IgD-negative memory B cell (primary cell): ENCODE measurements around the gene TH. TPM values are rescaled to one million over a fixed set of nuclear protein-coding genes. Genes with fewer than 3 reads are reported as not detected.
"Not testable (repeated sequence)": the region's sequence is repeated elsewhere in the genome, so short reads cannot be mapped to it uniquely, and the experiment has no call there.

Experiments used
- H3K27ac Mint-ChIP-seq, 3 donors: one replicate each; pipeline ENCODE4 v1.8.0; 2020 to 2022; ENCODE audit warnings: mild to moderate bottlenecking in 3 of 3, mixed read lengths in 3 of 3, moderate library complexity in 1 of 3
- H3K27me3 Mint-ChIP-seq: one replicate; pipeline ENCODE4 v1.8.0; 2021; ENCODE audit warnings: mixed read lengths
- H3K36me3 Mint-ChIP-seq: one replicate; pipeline ENCODE4 v1.8.0; 2020; ENCODE audit warnings: mild to moderate bottlenecking, mixed read lengths
- H3K4me1 Mint-ChIP-seq, 3 donors: one replicate each; pipeline ENCODE4 v1.8.0; 2020 to 2022; ENCODE audit warnings: mixed read lengths in 3 of 3, mild to moderate bottlenecking in 1 of 3
- H3K4me3 Mint-ChIP-seq, 4 donors: one replicate each; pipeline ENCODE4 v1.8.0; 2020 to 2022; ENCODE audit warnings: mild to moderate bottlenecking in 4 of 4, mixed read lengths in 4 of 4, moderate library complexity in 3 of 4
- H3K9me3 Mint-ChIP-seq, 3 donors: one replicate each; pipeline ENCODE4 v1.8.0; 2020 to 2021; ENCODE audit warnings: mixed read lengths in 3 of 3, mild to moderate bottlenecking in 1 of 3
- polyA plus RNA-seq: library from polyadenylated mRNA; unstranded; fragments of 300-500 nt; fragmentation: Illumina TruSeq; gene quantifications from one replicate; pipeline ENCODE4 v1.2.3, GENCODE V29; 2021

The TH gene
- polyA plus RNA-seq, 1 donor from 2014 or later: not detected

- no peaks in the 10 kb centered on the region for H3K9me3 Mint-ChIP-seq
- H3K4me3 Mint-ChIP-seq: no peak overlapping the region
- peaks cover 0 to 2% (median 0%) of the 10 kb centered on the region in 3 donors for H3K4me1 Mint-ChIP-seq
- no peaks in the 10 kb centered on the region for H3K36me3 Mint-ChIP-seq
- H3K27me3 Mint-ChIP-seq: peaks cover 8% of the 10 kb centered on the region
- no peak overlapping the region for H3K27ac Mint-ChIP-seq
Measured at GRCh38 chr11:2182075-2182474, 10.5 kb upstream of the TH start.

- Mint-ChIP-seq H3K9me3 (no peaks in the 10 kb centered on the region), H3K4me1 (peaks cover 0 to 2% (median 0%) of the 10 kb centered on the region in 3 donors), H3K36me3 (no peaks in the 10 kb centered on the region), H3K27me3 (peaks cover 8% of the 10 kb centered on the region), H3K27ac (no peak overlapping the region), H3K4me3 (no peak overlapping the region)
Measured at GRCh38 chr11:2180789-2181370, 9.3 kb upstream of the TH start.

GRCh38 chr11:2180347-2180746, 8.7 kb upstream of the TH start:
- Mint-ChIP-seq H3K4me1 (peaks cover 0 to 2% (median 0%) of the 10 kb centered on the region in 3 donors), H3K27ac (no peak overlapping the region), H3K27me3 (peaks cover 8% of the 10 kb centered on the region), H3K36me3 (no peaks in the 10 kb centered on the region), H3K9me3 (no peaks in the 10 kb centered on the region), H3K4me3 (no peak overlapping the region)

- Mint-ChIP-seq H3K4me1 (peaks cover 0 to 2% (median 0%) of the 10 kb centered on the region in 3 donors), H3K4me3 (no peak overlapping the region), H3K36me3 (no peaks in the 10 kb centered on the region), H3K27ac (peak overlapping the region in 1 of 3 donors; percentile 74), H3K9me3 (no peaks in the 10 kb centered on the region), H3K27me3 (no peaks in the 10 kb centered on the region)
Measured at GRCh38 chr11:2179516-2179915, 7.9 kb upstream of the TH start.

- no peak overlapping the region for H3K4me3 Mint-ChIP-seq
- peak overlapping the region in 1 of 3 donors; percentile 74 for H3K27ac Mint-ChIP-seq
- H3K4me1 Mint-ChIP-seq: peaks cover 0 to 2% (median 0%) of the 10 kb centered on the region in 3 donors
- H3K36me3 Mint-ChIP-seq: no peaks in the 10 kb centered on the region
- H3K27me3 Mint-ChIP-seq: no peaks in the 10 kb centered on the region
- no peaks in the 10 kb centered on the region for H3K9me3 Mint-ChIP-seq
Measured at GRCh38 chr11:2178906-2179494, 7.4 kb upstream of the TH start.

- H3K27ac Mint-ChIP-seq, H3K4me3 Mint-ChIP-seq, H3K36me3 Mint-ChIP-seq, H3K27me3 Mint-ChIP-seq, H3K9me3 Mint-ChIP-seq, H3K4me1 Mint-ChIP-seq: not testable (repeated sequence)
Measured at GRCh38 chr11:2178055-2178773, 6.6 kb upstream of the TH start.

GRCh38 chr11:2177076-2177475, 5.5 kb upstream of the TH start:
- Mint-ChIP-seq H3K4me1 (no peaks in the 10 kb centered on the region), H3K36me3 (no peaks in the 10 kb centered on the region), H3K9me3 (no peaks in the 10 kb centered on the region), H3K27me3 (peaks cover 2% of the 10 kb centered on the region), H3K27ac (no peak overlapping the region), H3K4me3 (no peak overlapping the region)

GRCh38 chr11:2176389-2176900, 4.8 kb upstream of the TH start:
- no peaks in the 10 kb centered on the region for H3K9me3 Mint-ChIP-seq
- H3K4me1 Mint-ChIP-seq: no peaks in the 10 kb centered on the region
- H3K27me3 Mint-ChIP-seq: peaks cover 2% of the 10 kb centered on the region
- H3K4me3 Mint-ChIP-seq: no peak overlapping the region
- H3K27ac Mint-ChIP-seq: no peak overlapping the region
- H3K36me3 Mint-ChIP-seq: no peaks in the 10 kb centered on the region

GRCh38 chr11:2175659-2176058, 4.0 kb upstream of the TH start:
- no peak overlapping the region for H3K4me3 Mint-ChIP-seq
- no peak overlapping the region for H3K27ac Mint-ChIP-seq
- no peaks in the 10 kb centered on the region for H3K36me3 Mint-ChIP-seq
- no peaks in the 10 kb centered on the region for H3K4me1 Mint-ChIP-seq
- H3K27me3 Mint-ChIP-seq: peaks cover 2% of the 10 kb centered on the region
- H3K9me3 Mint-ChIP-seq: no peaks in the 10 kb centered on the region

- Mint-ChIP-seq H3K27me3 (peaks cover 2% of the 10 kb centered on the region), H3K9me3 (no peaks in the 10 kb centered on the region), H3K4me3 (no peak overlapping the region), H3K27ac (no peak overlapping the region), H3K36me3 (no peaks in the 10 kb centered on the region), H3K4me1 (no peaks in the 10 kb centered on the region)
Measured at GRCh38 chr11:2174361-2174760, 2.7 kb upstream of the TH start.

GRCh38 chr11:2173761-2174160, 2.1 kb upstream of the TH start:
- no peaks in the 10 kb centered on the region for H3K9me3 Mint-ChIP-seq
- peaks cover 2% of the 10 kb centered on the region for H3K27me3 Mint-ChIP-seq
- H3K27ac Mint-ChIP-seq: no peak overlapping the region
- H3K36me3 Mint-ChIP-seq: no peaks in the 10 kb centered on the region
- H3K4me3 Mint-ChIP-seq: no peak overlapping the region
- H3K4me1 Mint-ChIP-seq: no peaks in the 10 kb centered on the region

GRCh38 chr11:2173150-2173693, 1.6 kb upstream of the TH start:
- Mint-ChIP-seq H3K9me3 (no peaks in the 10 kb centered on the region), H3K36me3 (no peaks in the 10 kb centered on the region), H3K27me3 (peaks cover 2% of the 10 kb centered on the region), H3K27ac (no peak overlapping the region), H3K4me1 (no peaks in the 10 kb centered on the region), H3K4me3 (no peak overlapping the region)

- Mint-ChIP-seq H3K4me1 (no peaks in the 10 kb centered on the region), H3K36me3 (no peaks in the 10 kb centered on the region), H3K27ac (no peak overlapping the region), H3K4me3 (no peak overlapping the region), H3K27me3 (peaks cover 2% of the 10 kb centered on the region), H3K9me3 (no peaks in the 10 kb centered on the region)
Measured at GRCh38 chr11:2172676-2173075, 1.1 kb upstream of the TH start.

GRCh38 chr11:2169626-2170570, 1.7 kb downstream of the TH start:
- no peaks in the 10 kb centered on the region for H3K4me1 Mint-ChIP-seq
- no peak overlapping the region for H3K27ac Mint-ChIP-seq
- peaks cover 2% of the 10 kb centered on the region for H3K27me3 Mint-ChIP-seq
- H3K9me3 Mint-ChIP-seq: no peaks in the 10 kb centered on the region
- no peak overlapping the region for H3K4me3 Mint-ChIP-seq
- H3K36me3 Mint-ChIP-seq: no peaks in the 10 kb centered on the region

- Mint-ChIP-seq H3K27ac (no peak overlapping the region), H3K36me3 (no peaks in the 10 kb centered on the region), H3K4me1 (no peaks in the 10 kb centered on the region), H3K4me3 (no peak overlapping the region), H3K9me3 (no peaks in the 10 kb centered on the region), H3K27me3 (peaks cover 2% of the 10 kb centered on the region)
Measured at GRCh38 chr11:2169005-2169378, 2.6 kb downstream of the TH start.
